Stimulated activated naive B cell treated with anti-CD40 and anti-IgM and Interleukin-4, amounts not matched to agents 10 μg/mL and 1 μg/mL and 100 μg/mL, for 72 hours (primary cell): ENCODE measurements around the gene F2.
"Not testable (repeated sequence)": the region's sequence is repeated elsewhere in the genome, so short reads cannot be mapped to it uniquely, and the experiment has no call there.

Experiments used
- ATAC-seq, 2 donors: fragments of 150-1000 bp; cut with Tn5 transposase; replicated peaks; 2 replicates each; pipeline ENCODE4 v1.10.0; 2021; ENCODE audit warnings: moderate library complexity in 1 of 2
- DNase-seq: peaks from one replicate; pipeline ENCODE4 v3.0.0; 2021
- H3K27ac Mint-ChIP-seq: one replicate; pipeline ENCODE4 v1.8.0; 2022; ENCODE audit warnings: mild to moderate bottlenecking, mixed read lengths
- H3K27me3 Mint-ChIP-seq, 2 donors: one replicate each; pipeline ENCODE4 v1.8.0; 2022; ENCODE audit warnings: mixed read lengths in 2 of 2
- H3K36me3 Mint-ChIP-seq, 2 donors: one replicate each; pipeline ENCODE4 v1.8.0; 2022; ENCODE audit warnings: mixed read lengths in 2 of 2, mild to moderate bottlenecking in 1 of 2
- H3K4me1 Mint-ChIP-seq, 2 donors: one replicate each; pipeline ENCODE4 v1.8.0; 2022; ENCODE audit warnings: mixed read lengths in 2 of 2, mild to moderate bottlenecking in 1 of 2
- H3K4me3 Mint-ChIP-seq, 2 donors: one replicate each; pipeline ENCODE4 v1.8.0; 2022; ENCODE audit warnings: mild to moderate bottlenecking in 2 of 2, mixed read lengths in 2 of 2, moderate library complexity in 1 of 2
- H3K9me3 Mint-ChIP-seq, 2 donors: one replicate each; pipeline ENCODE4 v1.8.0; 2022; ENCODE audit warnings: mixed read lengths in 2 of 2, mild to moderate bottlenecking in 1 of 2

F2 gene

GRCh38 chr11:46719048-46719542 is at the start of gene F2:
F2 (plus strand) TSS chr11:46719213; CDS start chr11:46719236, 23 bp downstream.
- Mint-ChIP-seq H3K9me3 (no peaks in the 10 kb centered on the region), H3K4me3 (no peak within 1 kb of the TSS), H3K4me1 (no peaks in the 10 kb centered on the region), H3K27ac (no peak within 1 kb of the TSS), H3K36me3 (no peaks in the 10 kb centered on the region), H3K27me3 (no peaks in the 10 kb centered on the region)
- DNase-seq (no peak), ATAC-seq (no peak)

GRCh38 chr11:46669711-46670139 is 49.3 kb upstream of the F2 start:
- H3K4me3 Mint-ChIP-seq, result no peak overlapping the region
- DNase-seq, result no peak

GRCh38 chr11:46670521-46670920 is 48.5 kb upstream of the F2 start:
- not testable (repeated sequence) for H3K9me3 Mint-ChIP-seq, H3K4me3 Mint-ChIP-seq, DNase-seq, ATAC-seq, H3K27me3 Mint-ChIP-seq
- Mint-ChIP-seq H3K27ac (peak overlapping the region; percentile 37), H3K4me1 (peaks cover 9 to 15% of the 10 kb centered on the region in 2 donors), H3K36me3 (peaks cover 26 to 40% of the 10 kb centered on the region in 2 donors)

More at GRCh38 chr11:46669711-46670139, 49.3 kb upstream of the F2 start:
- Mint-ChIP-seq H3K36me3 (peaks cover 27 to 46% of the 10 kb centered on the region in 2 donors), H3K4me1 (peaks cover 4 to 7% of the 10 kb centered on the region in 2 donors), H3K27ac (no peak overlapping the region), H3K9me3 (no peaks in the 10 kb centered on the region), H3K27me3 (no peaks in the 10 kb centered on the region)
- ATAC-seq, result no peak

GRCh38 chr11:46671958-46672315 is 47.1 kb upstream of the F2 start:
- no peaks in the 10 kb centered on the region for H3K9me3 Mint-ChIP-seq
- H3K27ac Mint-ChIP-seq, result no peak overlapping the region
- no peaks in the 10 kb centered on the region for H3K27me3 Mint-ChIP-seq
- H3K4me1 Mint-ChIP-seq, result peaks cover 17 to 23% of the 10 kb centered on the region in 2 donors
- ATAC-seq (no peak), DNase-seq (no peak)
- H3K36me3 Mint-ChIP-seq, result peaks cover 26 to 40% of the 10 kb centered on the region in 2 donors
- no peak overlapping the region for H3K4me3 Mint-ChIP-seq

- H3K4me1 Mint-ChIP-seq, result peaks cover 22 to 28% of the 10 kb centered on the region in 2 donors
- ATAC-seq (no peak), DNase-seq (no peak)
- H3K27ac Mint-ChIP-seq, result no peak overlapping the region
- no peaks in the 10 kb centered on the region for H3K9me3 Mint-ChIP-seq
- H3K36me3 Mint-ChIP-seq, result peaks cover 29 to 40% of the 10 kb centered on the region in 2 donors
- H3K27me3 Mint-ChIP-seq, result no peaks in the 10 kb centered on the region
- H3K4me3 Mint-ChIP-seq, result no peak overlapping the region
These were observed 46.6 kb upstream of the F2 start for GRCh38 chr11:46672381-46672839.

GRCh38 chr11:46673713-46674462 is 45.1 kb upstream of the F2 start:
- DNase-seq (no peak), ATAC-seq (no peak)
- Mint-ChIP-seq H3K9me3 (no peaks in the 10 kb centered on the region), H3K4me3 (no peak overlapping the region), H3K27ac (peak overlapping the region; percentile 92), H3K4me1 (peaks cover 26 to 30% of the 10 kb centered on the region in 2 donors), H3K27me3 (no peaks in the 10 kb centered on the region), H3K36me3 (peaks cover 34 to 49% of the 10 kb centered on the region in 2 donors)

- Mint-ChIP-seq H3K27ac (peak overlapping the region; percentile 92), H3K4me1 (peaks cover 26 to 30% of the 10 kb centered on the region in 2 donors), H3K27me3 (no peaks in the 10 kb centered on the region), H3K4me3 (no peak overlapping the region), H3K36me3 (peaks cover 32 to 48% of the 10 kb centered on the region in 2 donors), H3K9me3 (no peaks in the 10 kb centered on the region)
- ATAC-seq (peak; percentile 40 to 51), DNase-seq (no peak)
These were observed 44.3 kb upstream of the F2 start for GRCh38 chr11:46674463-46675287.

GRCh38 chr11:46675288-46675851 is 43.6 kb upstream of the F2 start:
- no peaks in the 10 kb centered on the region for H3K27me3 Mint-ChIP-seq
- peaks cover 26 to 30% of the 10 kb centered on the region in 2 donors for H3K4me1 Mint-ChIP-seq
- no peak overlapping the region for H3K4me3 Mint-ChIP-seq
- DNase-seq (no peak), ATAC-seq (peak; percentile 15 to 24)
- H3K36me3 Mint-ChIP-seq, result peaks cover 29 to 45% of the 10 kb centered on the region in 2 donors
- no peaks in the 10 kb centered on the region for H3K9me3 Mint-ChIP-seq
- H3K27ac Mint-ChIP-seq, result peak overlapping the region; percentile 92

- ATAC-seq (no peak), DNase-seq (no peak)
- Mint-ChIP-seq H3K36me3 (peaks cover 35 to 49% of the 10 kb centered on the region in 2 donors), H3K4me3 (no peak overlapping the region), H3K27ac (peak overlapping the region; percentile 25), H3K27me3 (no peaks in the 10 kb centered on the region), H3K4me1 (peaks cover 26 to 30% of the 10 kb centered on the region in 2 donors), H3K9me3 (no peaks in the 10 kb centered on the region)
These were observed 43.1 kb upstream of the F2 start for GRCh38 chr11:46675949-46676348.

- H3K27me3 Mint-ChIP-seq, result no peaks in the 10 kb centered on the region
- peaks cover 26 to 30% of the 10 kb centered on the region in 2 donors for H3K4me1 Mint-ChIP-seq
- peaks cover 41 to 51% of the 10 kb centered on the region in 2 donors for H3K36me3 Mint-ChIP-seq
- H3K9me3 Mint-ChIP-seq, result no peaks in the 10 kb centered on the region
- no peak overlapping the region for H3K4me3 Mint-ChIP-seq
- DNase-seq (no peak), ATAC-seq (peak in 1 of 2 donors; percentile 33)
- peak overlapping the region; percentile 84 for H3K27ac Mint-ChIP-seq
These were observed 42.4 kb upstream of the F2 start for GRCh38 chr11:46676436-46677158.

- no peak for ATAC-seq
- H3K27ac Mint-ChIP-seq, result peak overlapping the region; percentile 84
- H3K9me3 Mint-ChIP-seq, result no peaks in the 10 kb centered on the region
- peaks cover 26 to 30% of the 10 kb centered on the region in 2 donors for H3K4me1 Mint-ChIP-seq
- no peak for DNase-seq
- no peaks in the 10 kb centered on the region for H3K27me3 Mint-ChIP-seq
- H3K4me3 Mint-ChIP-seq, result no peak overlapping the region
- H3K36me3 Mint-ChIP-seq, result peaks cover 36 to 47% of the 10 kb centered on the region in 2 donors
These were observed 41.8 kb upstream of the F2 start for GRCh38 chr11:46677169-46677568.

- Mint-ChIP-seq H3K27me3 (no peaks in the 10 kb centered on the region), H3K9me3 (no peaks in the 10 kb centered on the region), H3K4me1 (peaks cover 26 to 30% of the 10 kb centered on the region in 2 donors), H3K27ac (peak overlapping the region; percentile 67), H3K4me3 (no peak overlapping the region), H3K36me3 (peaks cover 32 to 40% of the 10 kb centered on the region in 2 donors)
- ATAC-seq (no peak), DNase-seq (no peak)
These were observed 40.8 kb upstream of the F2 start for GRCh38 chr11:46677991-46678740.

- Mint-ChIP-seq H3K27me3 (no peaks in the 10 kb centered on the region), H3K27ac (no peak overlapping the region), H3K4me3 (no peak overlapping the region), H3K36me3 (peaks cover 32 to 40% of the 10 kb centered on the region in 2 donors), H3K4me1 (peaks cover 26 to 30% of the 10 kb centered on the region in 2 donors), H3K9me3 (no peaks in the 10 kb centered on the region)
- DNase-seq (no peak), ATAC-seq (no peak)
These were observed 40.3 kb upstream of the F2 start for GRCh38 chr11:46678741-46679130.
